Esophagus squamous epithelium (tissue), 4 donors: ENCODE results near the gene BRDT.
"Not testable (repeated sequence)": the region's sequence is repeated elsewhere in the genome, so short reads cannot be mapped to it uniquely, and the experiment has no call there.

ENCODE experiments used
- POLR2A ChIP-seq, 4 donors: fragments of 450-650 bp; IDR thresholded peaks; one replicate each; pipeline ENCODE4 v1.6.1; 2017; ENCODE audit warnings: antibody characterized with exemption in 4 of 4, mild to moderate bottlenecking in 4 of 4, moderate library complexity in 3 of 4
- TF ChIP-seq, protein P1 (sequence below), 6 experiments: fragments of 450-650 bp in 4 of 6; fragments of 200-600 bp in 2 of 6; sonication (generic) in 2 of 6; IDR thresholded peaks; one replicate each; pipeline ENCODE4 v1.5.1; 2016 to 2019; ENCODE audit warnings: antibody characterized with exemption in 6 of 6, mild to moderate bottlenecking in 4 of 6, moderate library complexity in 4 of 6

GRCh38 chr1:92026042-92026441, 76.8 kb downstream of the BRDT start:
- not testable (repeated sequence) for TF ChIP-seq POLR2A (IDR thresholded peaks at IDR 0.05)
- TF ChIP-seq, protein P1, sequence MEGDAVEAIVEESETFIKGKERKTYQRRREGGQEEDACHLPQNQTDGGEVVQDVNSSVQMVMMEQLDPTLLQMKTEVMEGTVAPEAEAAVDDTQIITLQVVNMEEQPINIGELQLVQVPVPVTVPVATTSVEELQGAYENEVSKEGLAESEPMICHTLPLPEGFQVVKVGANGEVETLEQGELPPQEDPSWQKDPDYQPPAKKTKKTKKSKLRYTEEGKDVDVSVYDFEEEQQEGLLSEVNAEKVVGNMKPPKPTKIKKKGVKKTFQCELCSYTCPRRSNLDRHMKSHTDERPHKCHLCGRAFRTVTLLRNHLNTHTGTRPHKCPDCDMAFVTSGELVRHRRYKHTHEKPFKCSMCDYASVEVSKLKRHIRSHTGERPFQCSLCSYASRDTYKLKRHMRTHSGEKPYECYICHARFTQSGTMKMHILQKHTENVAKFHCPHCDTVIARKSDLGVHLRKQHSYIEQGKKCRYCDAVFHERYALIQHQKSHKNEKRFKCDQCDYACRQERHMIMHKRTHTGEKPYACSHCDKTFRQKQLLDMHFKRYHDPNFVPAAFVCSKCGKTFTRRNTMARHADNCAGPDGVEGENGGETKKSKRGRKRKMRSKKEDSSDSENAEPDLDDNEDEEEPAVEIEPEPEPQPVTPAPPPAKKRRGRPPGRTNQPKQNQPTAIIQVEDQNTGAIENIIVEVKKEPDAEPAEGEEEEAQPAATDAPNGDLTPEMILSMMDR (IDR thresholded peaks at IDR 0.05) = not testable (repeated sequence)
